Measurements from ENCODE around the gene ADPRHL1.

DNA sequence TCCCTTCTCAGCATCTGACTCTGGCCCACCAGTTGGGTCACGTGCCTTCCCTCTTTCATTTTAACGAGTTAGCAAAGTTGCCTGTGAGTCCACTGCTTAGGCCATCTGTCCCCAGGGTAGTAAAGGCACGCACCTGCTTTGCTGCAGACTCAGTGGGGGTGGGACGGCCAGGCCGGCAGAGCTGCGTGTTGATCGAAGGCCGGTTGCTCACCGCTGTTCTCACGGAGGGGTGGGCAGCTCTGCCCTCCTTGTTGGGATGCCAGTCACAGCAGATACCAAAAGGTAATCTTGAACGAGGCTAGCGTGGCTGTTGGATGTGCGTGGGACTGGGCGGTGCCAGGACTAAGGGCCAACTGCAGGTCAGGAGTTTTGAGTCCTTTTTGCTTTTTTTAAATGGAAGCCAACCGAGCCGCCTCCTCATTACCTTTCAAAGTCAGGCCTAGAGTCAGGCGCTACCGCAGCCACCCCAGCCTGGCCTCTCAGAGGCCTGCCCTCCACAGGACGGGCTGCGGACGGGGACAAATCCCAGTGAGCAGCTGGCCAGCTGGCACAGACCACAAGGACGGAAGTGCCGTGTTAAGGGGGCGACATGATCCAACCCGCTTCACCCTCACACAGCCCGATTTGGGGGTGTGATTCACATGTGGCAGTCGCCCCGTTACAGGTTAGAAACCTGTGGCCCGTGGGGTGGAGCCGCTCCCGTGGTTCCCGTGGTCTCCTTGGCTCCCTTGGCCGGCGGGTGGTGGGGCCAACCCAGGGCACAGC is 20.6 kb downstream of the ADPRHL1 start:
- TF ChIP-seq, protein P1, sequence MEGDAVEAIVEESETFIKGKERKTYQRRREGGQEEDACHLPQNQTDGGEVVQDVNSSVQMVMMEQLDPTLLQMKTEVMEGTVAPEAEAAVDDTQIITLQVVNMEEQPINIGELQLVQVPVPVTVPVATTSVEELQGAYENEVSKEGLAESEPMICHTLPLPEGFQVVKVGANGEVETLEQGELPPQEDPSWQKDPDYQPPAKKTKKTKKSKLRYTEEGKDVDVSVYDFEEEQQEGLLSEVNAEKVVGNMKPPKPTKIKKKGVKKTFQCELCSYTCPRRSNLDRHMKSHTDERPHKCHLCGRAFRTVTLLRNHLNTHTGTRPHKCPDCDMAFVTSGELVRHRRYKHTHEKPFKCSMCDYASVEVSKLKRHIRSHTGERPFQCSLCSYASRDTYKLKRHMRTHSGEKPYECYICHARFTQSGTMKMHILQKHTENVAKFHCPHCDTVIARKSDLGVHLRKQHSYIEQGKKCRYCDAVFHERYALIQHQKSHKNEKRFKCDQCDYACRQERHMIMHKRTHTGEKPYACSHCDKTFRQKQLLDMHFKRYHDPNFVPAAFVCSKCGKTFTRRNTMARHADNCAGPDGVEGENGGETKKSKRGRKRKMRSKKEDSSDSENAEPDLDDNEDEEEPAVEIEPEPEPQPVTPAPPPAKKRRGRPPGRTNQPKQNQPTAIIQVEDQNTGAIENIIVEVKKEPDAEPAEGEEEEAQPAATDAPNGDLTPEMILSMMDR (conservative IDR thresholded peaks at IDR 0.05; ENCODE audit: low read depth, low read length), result no peak
- TF ChIP-seq EZH2 (IDR thresholded peaks at IDR 0.05; ENCODE audit: borderline replicate concordance, low read depth, low read length, poor library complexity, severe bottlenecking), result no peak
